ENCODE results near the gene ZFYVE28.
"Not testable (repeated sequence)": the region's sequence is repeated elsewhere in the genome, so short reads cannot be mapped to it uniquely, and the experiment has no call there.

Gene ZFYVE28

DNA sequence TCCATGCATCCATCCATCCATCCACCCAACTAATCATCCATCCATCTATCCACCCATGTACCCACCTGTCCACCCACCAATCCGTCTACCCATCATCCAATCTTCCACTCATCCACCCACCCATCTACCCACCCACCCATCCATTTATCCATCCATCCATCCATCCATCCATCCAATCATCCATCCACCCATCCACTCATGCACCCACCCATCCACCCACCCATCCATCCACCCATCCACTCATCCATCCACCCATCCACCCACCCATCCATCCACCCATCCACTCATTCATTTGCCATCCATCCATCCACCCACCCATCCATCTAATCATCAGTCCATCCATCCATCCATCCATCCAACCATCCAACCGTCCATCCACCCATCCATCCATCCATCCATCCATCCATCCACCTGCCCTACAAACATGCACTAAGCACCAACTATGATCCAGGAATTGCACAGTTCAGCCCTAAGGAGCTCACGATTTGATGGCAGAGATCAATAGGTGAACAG is 135.2 kb downstream of the ZFYVE28 start:
- DNase-seq, result no peak

DNA sequence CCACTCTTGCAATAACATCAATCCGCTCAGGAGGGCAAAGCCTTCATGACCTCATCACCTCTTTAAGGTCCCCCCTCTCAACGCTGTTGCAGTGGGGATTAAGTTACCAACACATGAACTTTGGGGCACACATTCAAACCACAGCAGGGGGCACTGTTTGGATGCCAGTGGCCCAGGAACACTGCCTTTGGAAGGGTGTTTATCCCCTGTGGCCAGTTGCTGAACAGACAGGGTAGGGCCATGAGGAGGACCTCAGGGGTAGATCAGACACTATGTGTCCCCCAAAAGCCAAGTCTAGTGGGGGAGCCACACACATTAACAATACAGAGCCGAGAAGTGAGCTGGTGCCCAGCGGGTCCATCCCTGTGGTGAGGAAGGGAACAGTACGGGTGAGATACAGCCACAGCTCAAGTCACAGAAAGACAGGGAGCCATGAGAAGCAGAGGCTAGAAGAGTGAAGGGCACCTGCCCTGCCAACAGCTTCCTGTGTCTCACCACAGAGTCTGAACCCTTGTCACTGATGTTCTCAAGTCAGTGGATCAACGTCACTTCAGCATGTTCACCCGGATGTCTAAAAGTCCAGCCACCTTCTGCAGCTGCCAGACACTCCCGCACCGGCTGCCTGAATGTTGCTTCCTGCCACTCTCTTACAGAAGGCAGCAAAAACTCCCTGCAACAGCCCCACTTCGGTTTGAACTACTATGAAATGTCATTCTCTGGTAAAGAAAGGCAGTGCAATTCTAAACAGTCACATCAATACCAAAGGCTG is 136.7 kb downstream of the ZFYVE28 start:
- no peak for DNase-seq

DNA sequence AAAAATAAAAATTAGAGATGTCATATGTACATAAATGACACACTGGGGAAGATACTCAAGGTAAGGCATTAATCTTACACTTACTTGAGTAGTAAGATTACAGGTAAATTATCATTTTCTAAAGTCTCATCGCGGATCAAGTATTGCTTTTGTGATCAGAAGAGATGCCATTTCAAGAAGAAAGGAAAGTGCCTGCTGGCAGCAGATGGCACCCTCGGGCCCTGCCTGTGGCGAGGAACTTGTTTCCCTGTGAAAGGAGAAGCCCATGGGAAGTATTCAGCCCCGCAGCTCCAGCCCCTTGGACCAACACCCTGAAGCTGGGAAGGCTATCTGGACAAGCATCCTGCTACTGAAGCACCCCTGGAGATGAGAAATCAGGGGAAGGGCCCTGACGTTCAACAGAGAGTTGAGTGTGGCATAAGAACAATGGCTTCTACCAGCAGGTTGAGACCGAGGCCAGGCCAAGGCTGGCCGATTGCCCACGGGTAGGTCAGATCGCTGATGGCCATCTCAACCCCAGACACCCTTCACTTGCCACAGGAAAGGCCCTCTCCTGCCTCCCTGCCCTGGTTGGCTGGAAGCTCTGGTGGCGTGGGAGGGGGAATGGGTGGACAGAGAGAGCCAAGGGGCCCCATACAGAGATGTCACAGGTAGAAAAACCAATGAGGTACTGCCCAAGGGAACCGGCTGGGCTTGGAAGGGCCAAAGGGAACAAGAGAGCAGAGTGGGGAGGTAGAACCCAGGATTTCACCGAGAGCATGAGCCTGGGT is 137.7 kb downstream of the ZFYVE28 start:
- DNase-seq, result no peak

DNA sequence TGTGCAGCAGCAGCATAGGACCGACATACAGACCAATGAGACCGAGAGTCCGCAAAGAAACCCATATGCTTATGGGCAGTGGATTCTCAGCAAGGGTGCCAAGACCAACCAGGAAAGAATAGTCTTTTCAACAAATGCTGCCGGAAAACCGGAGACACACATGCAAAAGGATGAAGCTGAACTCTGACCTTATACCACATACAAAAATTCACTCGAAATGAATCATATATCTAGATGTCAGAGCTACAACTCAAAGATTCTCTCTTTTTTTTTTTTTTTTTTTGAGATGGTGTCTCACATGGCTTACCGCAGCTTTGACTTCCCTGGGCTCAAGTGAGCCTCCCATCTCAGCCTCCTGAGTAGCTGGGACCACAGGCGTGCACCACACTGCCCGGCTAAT is 140.5 kb downstream of the ZFYVE28 start:
- DNase-seq, result no peak

DNA sequence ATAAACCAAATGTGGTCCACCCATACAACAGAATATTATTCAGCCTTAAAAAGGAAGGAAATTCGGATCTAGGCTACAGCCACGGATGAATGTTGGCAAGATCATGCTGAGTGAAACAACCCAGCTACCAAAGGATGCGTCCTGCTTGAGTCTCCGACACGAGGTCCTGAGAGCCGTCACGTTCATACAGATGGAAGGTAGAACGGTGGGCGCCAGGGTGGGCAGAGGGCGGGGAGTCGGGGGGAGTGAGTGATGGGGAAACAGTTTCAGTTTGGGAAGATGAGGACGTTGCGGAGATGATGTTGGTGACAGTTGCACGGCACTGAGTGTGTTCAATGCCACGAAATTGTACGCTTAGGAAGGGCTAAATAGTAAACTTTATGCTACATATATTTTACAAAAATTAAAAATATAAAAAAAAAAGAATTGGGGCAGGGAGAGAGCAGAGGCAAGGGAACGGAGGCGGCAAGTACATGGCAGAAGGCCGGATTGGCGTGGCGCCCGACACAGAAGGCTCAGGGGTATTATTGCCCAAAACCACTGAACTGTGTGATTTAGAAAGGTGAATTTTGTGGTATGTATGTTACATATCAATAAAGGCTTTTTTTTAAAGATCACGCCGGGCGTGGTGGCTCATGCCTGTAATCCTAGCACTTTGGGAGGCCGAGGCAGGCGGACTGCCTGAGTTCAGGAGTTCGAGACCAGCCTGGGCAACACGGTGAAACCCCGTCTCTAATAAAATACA is 141.7 kb downstream of the ZFYVE28 start:
- no peak for DNase-seq

DNA sequence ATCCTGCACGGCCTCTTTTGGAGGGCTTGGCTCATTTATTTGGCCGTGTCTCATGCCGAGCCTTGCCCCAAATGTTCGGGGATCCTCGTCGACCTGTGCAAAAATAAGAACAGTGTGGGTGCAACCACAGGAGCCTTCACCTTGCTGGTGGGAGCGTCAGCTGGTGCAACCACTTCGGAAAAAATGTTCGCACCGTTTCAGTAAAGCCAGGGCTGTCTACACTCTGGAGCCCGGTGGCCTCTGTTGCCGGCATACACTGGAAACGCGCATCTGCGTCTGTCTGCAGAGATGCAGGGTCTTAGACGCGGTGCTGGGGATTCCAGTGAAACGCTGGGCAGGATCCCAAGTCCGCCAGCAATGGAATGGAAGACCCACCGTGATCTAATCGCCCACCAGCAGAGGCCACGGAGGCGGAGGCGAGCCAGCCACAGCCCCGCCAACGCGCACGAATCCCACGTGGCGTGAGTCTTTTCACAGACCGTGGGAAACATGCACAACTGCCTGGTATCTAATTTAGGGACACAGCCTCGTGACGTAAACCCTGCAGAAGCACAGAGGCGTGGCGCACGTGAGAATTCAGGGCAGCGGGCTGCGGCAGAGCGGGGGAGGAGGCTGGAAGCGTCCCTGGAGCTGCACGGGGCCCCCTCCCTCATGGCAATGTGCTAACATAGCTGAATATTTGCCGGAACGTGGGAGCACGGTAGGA is 142.7 kb downstream of the ZFYVE28 start:
- DNase-seq, result no peak

DNA sequence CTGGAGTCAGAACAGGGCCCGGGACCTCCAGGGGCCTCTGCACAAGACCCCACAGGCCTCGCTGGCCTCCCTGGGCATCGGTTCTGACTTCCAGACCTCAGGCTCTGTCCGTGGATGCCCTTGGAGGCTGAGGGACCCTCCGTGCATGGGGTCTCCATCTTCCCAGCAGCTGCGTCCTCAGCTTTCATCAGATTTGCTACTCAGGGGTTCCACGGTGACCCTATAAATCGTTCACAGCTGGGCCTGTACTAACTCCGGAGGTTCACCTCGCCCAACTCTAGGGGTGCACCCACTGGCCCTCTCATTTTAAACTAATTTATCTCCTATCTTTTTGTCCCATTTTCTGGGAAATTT is 143.4 kb downstream of the ZFYVE28 start:
- not testable (repeated sequence) for DNase-seq

DNA sequence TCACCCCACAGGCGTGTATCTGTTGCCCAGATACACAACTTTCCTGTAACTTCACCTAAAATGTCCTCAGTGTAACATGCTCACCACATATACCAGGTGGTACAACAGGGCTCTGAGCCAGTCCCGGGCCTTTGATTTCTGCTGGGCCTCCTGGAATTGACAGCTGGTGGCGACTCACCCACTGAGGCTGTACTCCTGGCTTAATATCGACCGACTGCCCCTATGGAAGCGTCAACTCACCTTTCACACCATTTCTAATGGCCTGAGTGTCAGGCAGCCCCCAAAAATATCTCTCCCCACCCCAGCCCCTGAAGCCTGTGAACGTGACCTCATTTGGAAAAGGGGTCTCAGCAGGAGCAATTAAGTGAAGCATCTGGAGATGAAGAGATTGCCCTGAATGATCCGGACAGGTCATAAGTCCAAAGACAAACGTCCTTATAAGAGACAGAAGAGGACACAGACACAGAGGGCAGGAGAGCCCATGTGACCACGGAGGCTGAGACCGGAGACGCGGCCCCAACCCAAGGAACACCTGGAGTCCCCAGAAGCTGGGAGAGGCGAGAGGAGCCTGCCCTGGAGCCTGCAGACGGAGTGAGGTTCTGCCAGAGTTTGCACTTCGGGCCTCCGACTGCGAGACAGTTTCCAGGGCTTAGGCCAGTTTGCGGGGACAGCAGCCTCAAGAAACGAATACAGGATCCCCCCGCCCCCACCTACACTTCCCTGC is 144.0 kb downstream of the ZFYVE28 start:
- DNase-seq, result no peak

DNA sequence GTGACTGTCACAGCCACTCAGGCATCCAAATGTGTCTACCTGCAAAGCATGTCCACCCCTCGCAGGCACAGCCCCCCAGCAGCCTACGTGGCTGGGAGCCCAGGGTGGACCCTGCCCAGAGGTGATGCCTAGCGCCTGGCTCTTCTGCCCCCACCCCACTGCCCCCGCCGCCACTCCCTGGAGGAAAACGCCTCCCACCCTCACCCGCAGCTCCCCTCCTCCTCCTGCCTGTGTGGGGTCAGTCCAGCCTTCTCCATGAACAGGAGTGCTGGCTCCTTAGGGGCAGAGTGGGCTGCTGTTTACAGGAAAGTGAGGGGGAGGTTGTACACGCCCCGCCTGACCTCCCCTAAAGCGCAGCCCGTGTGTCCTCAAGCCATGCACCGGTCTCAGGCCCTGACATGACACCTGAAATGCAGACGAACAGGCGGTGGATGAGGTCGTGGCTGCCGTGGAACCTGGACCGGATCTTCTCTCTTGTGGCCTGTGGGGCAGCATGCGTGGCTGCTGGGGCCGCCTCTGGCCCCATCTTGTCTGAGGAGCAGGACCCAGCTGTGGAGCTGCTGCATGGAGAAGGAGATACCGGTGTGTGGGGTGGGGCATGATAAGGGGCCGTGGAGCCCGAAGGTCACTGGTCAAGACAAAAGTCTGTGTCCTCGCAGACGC is 144.7 kb downstream of the ZFYVE28 start:
- no peak for DNase-seq

DNA sequence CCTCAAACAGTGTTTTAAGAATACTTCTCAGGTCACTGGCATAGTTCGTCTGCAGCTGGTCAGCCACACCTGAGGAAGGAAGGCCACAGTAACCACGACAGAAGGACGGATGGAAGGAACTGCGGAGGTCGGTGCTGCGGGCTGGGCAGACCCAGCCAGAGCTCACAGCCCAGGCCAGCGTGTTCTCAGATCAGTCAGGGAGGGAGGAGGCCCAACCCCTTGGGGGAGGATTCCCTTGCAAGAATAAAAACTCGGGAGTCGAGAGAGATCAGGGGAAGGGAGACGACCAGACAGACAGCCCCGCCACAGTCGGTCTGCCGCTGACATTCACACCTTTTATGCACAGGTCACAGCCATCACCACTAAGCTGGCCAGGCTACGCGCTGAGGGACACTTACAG is 145.2 kb downstream of the ZFYVE28 start:
- DNase-seq, result no peak

DNA sequence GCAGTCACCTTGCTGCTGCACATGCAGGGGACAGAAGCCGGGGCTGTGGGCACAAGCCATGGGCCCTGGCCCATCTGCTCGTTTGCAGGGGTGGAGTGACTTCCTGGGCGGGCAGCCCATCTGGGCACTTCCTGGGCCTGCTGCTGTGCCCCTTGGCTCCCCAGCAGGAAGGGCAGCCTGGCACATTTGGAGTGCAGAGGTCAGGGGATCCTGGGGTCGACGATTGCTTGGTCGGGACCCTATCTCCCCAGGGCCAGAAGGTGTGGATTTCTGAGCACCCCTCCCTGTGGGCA is 145.7 kb downstream of the ZFYVE28 start:
- DNase-seq, result no peak

DNA sequence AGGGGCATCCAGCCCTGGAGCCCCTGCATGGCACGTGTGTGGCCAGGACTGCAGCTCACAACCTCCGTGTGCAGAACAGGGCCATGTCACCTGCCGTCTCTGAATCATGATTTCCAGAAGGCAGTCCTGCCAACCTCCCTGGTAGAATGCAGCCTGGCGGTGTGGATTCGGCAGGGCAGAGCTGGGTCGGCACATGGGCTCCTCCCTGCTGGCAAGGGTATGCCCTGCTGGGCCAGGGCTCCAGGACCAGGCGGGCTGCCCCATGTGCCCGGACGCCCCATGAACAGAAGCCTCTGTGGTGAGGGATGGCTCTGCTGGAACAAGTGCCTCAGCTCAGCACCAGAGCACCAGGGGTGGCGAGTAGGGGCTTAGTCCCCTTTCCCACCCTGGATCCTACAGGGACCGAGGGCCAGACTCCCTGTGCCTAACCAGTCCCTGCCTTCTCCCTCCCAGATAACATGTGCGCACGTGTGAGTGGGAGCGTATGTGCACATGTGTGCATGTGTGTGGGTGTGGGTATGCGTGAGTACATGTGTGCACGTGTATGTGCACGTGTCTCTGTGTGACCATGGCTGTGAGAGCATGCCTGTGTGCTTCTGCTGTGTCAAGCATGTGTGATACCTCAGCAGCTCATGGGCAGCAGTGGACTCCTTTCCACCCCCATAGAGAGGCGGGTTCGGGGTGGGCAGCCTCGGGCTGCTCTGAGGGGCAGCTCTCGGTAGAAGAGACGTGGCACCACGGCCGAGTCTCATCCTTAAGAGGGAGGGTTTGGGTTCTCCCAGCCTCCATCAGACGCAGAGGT is 146.2 kb downstream of the ZFYVE28 start:
- no peak for DNase-seq

DNA sequence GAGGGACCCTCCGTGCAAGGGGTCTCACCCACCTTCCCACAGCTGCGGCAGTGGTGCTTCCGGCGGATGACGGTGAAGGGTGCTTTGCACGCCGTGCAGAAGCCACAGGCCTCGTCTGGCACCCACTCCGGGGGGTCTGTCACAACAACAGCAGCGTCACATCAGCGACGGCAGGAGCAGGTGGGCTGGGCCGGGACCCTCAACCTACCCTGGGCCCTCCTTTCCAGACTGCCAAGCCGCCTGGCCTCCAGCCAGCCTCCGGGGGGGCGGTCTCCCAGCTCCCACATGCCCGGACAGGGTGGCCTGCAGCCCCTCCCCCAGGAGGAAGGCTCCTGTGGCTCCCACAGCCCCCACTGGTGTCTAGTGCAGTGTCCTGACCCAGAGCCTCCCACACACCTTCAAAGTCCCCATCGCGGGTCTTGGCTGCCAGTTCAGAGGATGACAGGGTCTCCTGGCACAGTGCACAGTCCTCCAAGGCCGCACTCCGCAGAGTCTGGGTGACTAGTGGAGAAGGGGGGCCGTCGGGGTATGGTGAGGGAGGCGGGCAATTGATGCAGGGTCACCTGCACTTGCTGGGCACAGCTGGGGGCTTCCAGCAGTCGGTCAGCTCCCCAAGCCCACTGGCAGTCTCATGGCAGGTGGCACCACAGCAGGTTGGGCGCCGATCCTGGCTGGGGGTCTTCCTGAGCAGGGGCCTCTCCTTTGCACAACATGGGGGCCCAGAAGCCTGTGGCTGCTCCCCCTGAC is 147.0 kb downstream of the ZFYVE28 start:
- DNase-seq, result no peak

DNA sequence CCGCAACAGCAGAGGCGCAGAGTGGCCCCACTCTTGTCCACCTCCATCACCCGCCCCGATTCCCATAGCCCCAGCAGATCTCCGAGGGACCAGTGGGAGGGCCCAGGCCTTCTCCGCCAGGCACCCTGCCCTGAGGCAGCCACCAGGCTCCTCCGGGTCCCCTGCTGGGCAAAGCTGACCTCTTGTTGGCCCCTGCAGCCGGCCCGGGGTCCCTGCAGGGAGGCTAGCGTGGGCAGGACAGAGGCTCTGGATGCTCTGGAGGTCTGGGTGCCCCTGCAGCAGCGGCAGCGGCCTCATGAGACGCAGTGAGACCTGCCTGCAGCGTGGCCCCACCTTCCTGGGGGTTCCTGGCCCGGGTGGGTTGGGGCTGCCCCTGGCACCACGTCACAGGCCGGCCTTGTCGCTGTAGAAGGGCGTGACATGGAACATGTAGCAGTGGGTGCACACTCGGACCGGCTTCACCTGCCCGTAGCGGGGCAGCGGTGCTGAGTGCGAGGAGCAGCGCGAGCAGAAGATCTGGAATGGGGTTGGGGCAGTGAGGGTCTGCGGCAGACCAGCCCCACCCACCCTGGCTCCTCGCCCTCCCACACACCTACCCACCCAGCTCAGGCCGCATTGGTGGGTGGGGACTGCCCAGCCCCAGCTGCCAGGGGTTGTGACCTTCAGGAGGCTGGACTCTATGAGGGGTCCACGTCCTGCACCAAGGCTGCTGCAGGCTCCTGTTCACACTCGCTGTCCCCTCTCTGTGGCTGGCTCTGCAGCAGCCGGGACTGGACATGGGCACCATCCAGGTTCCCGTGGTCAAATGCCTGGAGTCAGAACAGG is 147.9 kb downstream of the ZFYVE28 start:
- no peak for DNase-seq

DNA sequence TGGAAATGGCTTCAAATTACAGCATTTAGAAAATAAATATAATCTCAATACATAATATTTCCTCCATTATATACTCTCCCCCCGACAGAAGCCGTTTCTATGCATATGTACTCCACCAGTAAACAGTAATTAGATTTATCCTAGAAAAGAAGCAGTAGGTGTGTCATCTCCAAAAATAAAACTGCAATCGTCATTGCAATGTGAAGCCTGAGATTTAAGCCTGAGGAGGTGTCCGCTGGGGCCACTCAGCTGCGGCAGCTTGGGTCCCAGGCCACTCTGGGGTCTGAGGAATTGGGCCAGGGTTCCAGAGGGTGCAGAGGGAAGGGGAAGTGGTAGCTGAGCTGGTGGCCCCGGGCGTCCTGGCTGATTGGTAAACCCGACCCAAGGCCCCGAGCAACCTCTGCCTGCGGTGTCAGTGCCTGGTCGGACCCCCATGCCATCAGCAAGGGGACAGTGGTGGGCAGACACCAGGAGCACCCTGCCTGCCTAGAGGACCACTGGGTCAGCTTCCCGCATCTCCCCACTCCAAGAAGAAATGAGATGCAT is 148.8 kb downstream of the ZFYVE28 start:
- no peak for DNase-seq

DNA sequence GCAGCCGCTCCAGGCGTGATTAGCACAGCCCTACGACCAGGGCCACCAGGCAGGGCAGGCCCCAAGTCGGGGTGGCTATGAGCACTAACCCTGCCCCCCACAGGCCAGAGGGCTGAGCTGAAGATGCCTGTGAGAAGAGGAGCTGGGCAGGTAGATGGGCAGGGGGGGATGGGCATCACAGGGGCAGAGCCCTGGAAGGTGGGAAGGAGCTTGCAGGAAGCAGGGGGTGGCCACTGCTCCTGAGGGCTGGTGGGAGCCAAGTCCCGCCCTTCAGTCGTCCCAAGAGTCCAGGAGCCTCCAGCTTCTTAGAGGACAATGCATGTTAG is 149.3 kb downstream of the ZFYVE28 start:
- no peak for DNase-seq

DNA sequence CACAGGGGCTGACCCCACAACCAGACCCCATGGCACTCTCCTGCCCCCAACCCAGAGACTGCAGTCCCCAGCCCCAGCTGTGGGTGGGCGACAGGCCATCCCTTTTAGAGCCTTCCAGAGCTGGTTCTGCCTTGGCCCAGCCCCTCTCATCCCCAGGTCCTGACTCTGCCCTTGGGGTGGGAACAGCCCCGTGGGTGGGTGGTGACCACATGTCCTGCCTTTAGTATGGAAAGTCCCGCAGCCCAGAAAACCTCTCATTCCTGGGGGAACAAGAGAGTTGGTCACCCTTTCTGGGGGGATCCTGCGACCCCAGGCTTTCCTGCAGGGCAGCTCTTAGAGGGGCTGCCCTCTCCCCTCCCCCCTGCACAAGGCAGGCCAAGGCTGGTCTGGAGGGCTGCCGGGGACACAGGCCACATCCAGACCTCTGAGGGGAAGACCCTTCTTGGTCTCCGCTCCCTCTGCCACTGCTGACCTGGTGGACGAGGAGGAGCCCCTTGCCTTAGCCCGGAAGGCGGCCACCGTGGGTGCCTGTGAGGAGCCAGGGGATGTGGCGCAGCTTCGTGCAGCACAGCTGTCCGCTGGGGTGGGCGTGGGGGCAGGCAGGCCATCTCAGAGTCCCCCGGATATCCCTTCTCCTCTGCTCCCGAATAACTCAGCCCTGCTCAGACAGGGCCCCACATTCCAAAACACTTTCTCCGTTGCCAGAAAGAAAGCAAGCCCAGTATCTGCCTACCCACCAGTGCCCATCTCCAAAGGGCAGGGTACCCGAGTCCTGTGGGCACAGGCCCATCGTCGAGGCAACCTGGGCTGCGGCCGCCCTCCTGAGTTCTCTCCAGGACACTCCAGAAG is 149.9 kb downstream of the ZFYVE28 start:
- DNase-seq, result no peak

DNA sequence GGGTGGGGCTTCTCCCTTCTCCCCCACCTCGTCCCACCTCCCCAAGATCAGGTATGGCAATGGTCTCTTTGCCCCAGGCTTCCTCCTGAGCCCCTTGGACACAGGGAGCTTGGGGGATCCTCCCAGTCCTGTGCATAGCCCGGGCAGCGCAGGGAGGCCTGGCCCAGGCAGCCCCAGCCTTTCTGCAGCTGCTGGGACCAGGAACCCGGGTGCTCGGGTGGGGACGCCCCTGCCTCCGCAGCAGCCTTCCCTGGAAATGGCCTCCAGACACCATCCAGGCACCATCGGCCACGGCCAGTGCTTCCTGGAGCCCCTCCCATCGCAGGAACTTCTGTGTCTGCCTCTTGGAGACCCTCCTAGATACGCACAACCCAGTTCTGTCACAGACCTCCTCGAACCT is 150.6 kb downstream of the ZFYVE28 start:
- no peak for DNase-seq
